Endothelial cell of umbilical vein (primary cell): ENCODE measurements around the gene RABEP2. TPM values are rescaled to one million over a fixed set of nuclear protein-coding genes. Genes with fewer than 3 reads are reported as not detected.

ENCODE experiments used
- BruUV-seq: library from RNA; stranded (reverse); fragments of 400-500 nt; replicated peaks from 2 replicates; lab custom pipeline; 2021; lab: Mats Ljungman, UMichigan
- CTCF ChIA-PET: fragments of 300-600, 350-600 bp; sonication (Branson Sonifier 250); formaldehyde crosslinking; loops from one replicate; lab custom pipeline; 2021; ENCODE audit warnings: antibody characterized with exemption, inconsistent platforms; lab: Charles Lee
- POLR2A ChIA-PET: fragments of 300-600, 350-600 bp; sonication (Branson Sonifier 250); formaldehyde crosslinking; loops from one replicate; lab custom pipeline; 2021; ENCODE audit warnings: antibody characterized with exemption, inconsistent platforms; lab: Charles Lee
- DNase-seq: peaks from one replicate; pipeline ENCODE4 v3.0.0-alpha.2; 2011; ENCODE audit warnings: low read depth, low spot score
- FAIRE-seq: peaks from 2 replicates; lab custom pipeline; 2011; peaks lifted over from hg19 to GRCh38; lab: Jason Lieb, UNC
- H2AFZ ChIP-seq: 2 replicates; pipeline ENCODE4 v1.6.0; 2012; ENCODE audit warnings: low read depth, low read length, control low read depth, inconsistent platforms
- H3K27ac ChIP-seq: 2 replicates; pipeline ENCODE4 v1.5.1; 2011; ENCODE audit warnings: low read depth, mild to moderate bottlenecking, control low read depth, low read length, moderate library complexity; ENCODE audit not compliant: insufficient read depth
- H3K27me3 ChIP-seq, 2 experiments: 2 replicates each; pipeline versions ENCODE4 v1.6.0 to v1.6.1; 2011; ENCODE audit warnings: low read length in 2 of 2, mixed read lengths in 1 of 2; ENCODE audit not compliant: control insufficient read depth in 2 of 2, insufficient read depth in 2 of 2
- H3K36me3 ChIP-seq, 2 experiments: 2 replicates in 1 of 2; 3 replicates in 1 of 2; pipeline ENCODE4 v1.5.1; 2011; ENCODE audit warnings: low read length in 2 of 2, mild to moderate bottlenecking in 1 of 2, moderate library complexity in 1 of 2; ENCODE audit not compliant: control insufficient read depth in 2 of 2, insufficient read depth in 2 of 2; ENCODE audit errors: extremely low read depth in 1 of 2
- H3K4me1 ChIP-seq: 3 replicates; pipeline ENCODE4 v1.5.1; 2011; ENCODE audit warnings: mild to moderate bottlenecking, low read length; ENCODE audit not compliant: control insufficient read depth, insufficient read depth; ENCODE audit errors: extremely low read depth
- H3K4me2 ChIP-seq: 2 replicates; pipeline ENCODE4 v1.6.1; 2011; ENCODE audit warnings: low read length, control low read depth, mixed read lengths; ENCODE audit not compliant: insufficient read depth
- H3K4me3 ChIP-seq, 3 experiments: fragments of 200-600 bp in 1 of 3; sonication (generic), shearing (Covaris generic) in 1 of 3; replicated peaks in 1 of 3; 2 replicates each; pipeline ENCODE4 v1.5.1; 2011 to 2016; ENCODE audit warnings: control low read depth in 3 of 3, low read length in 3 of 3, mild to moderate bottlenecking in 2 of 3, inconsistent platforms in 1 of 3, low read depth in 1 of 3, moderate library complexity in 1 of 3; ENCODE audit not compliant: insufficient read depth in 1 of 3
- H3K79me2 ChIP-seq: 2 replicates; pipeline ENCODE4 v1.6.0; 2012; ENCODE audit warnings: low read length, inconsistent platforms; ENCODE audit not compliant: control insufficient read depth, insufficient read depth
- H3K9ac ChIP-seq: replicated peaks from 2 replicates; pipeline ENCODE3; 2011; ENCODE audit warnings: low read length, control low read depth; ENCODE audit not compliant: insufficient read depth; ENCODE audit errors: extremely low read depth
- H3K9me1 ChIP-seq: replicated peaks from 3 replicates; pipeline ENCODE4 v1.6.0; 2011; ENCODE audit warnings: mild to moderate bottlenecking, low read length; ENCODE audit not compliant: control insufficient read depth, insufficient read depth; ENCODE audit errors: extremely low read depth
- H3K9me3 ChIP-seq: replicated peaks from 2 replicates; pipeline ENCODE4 v1.5.1; 2012; ENCODE audit warnings: low read length, inconsistent platforms; ENCODE audit not compliant: control insufficient read depth, insufficient read depth
- H4K20me1 ChIP-seq: replicated peaks from 2 replicates; pipeline ENCODE3; 2011; ENCODE audit warnings: mild to moderate bottlenecking, low read length; ENCODE audit not compliant: control insufficient read depth, insufficient read depth; ENCODE audit errors: extremely low read depth
- CTCF ChIP-seq, 2 donors: IDR thresholded peaks; 1 replicate in 1 of 2; 2 replicates in 1 of 2; pipeline ENCODE4 v1.5.1; 2011; ENCODE audit warnings: low read length in 2 of 2, mild to moderate bottlenecking in 2 of 2, moderate library complexity in 2 of 2, control low read depth in 1 of 2, inconsistent platforms in 1 of 2, low read depth in 1 of 2; ENCODE audit not compliant: insufficient read depth in 1 of 2; ENCODE audit errors: extremely low read depth in 1 of 2
- EZH2 ChIP-seq: IDR thresholded peaks from 2 replicates; pipeline ENCODE4 v1.6.1; 2012; ENCODE audit warnings: borderline replicate concordance, low read depth, mild to moderate bottlenecking, moderate library complexity, low read length, inconsistent platforms; ENCODE audit not compliant: severe bottlenecking
- FOS ChIP-seq: IDR thresholded peaks from 2 replicates; pipeline ENCODE4 v1.6.1; 2011; ENCODE audit warnings: mild to moderate bottlenecking, low read length, moderate library complexity, borderline replicate concordance; ENCODE audit not compliant: insufficient read depth
- GATA2 ChIP-seq: IDR thresholded peaks from 2 replicates; pipeline ENCODE4 v1.7.0; 2011; ENCODE audit warnings: low read depth, mild to moderate bottlenecking, moderate library complexity, mixed read lengths, low read length; ENCODE audit not compliant: insufficient read length, insufficient read depth
- JUN ChIP-seq: IDR thresholded peaks from 2 replicates; pipeline ENCODE4 v1.6.1; 2011; ENCODE audit warnings: borderline replicate concordance, low read depth; ENCODE audit not compliant: insufficient read length, insufficient read depth
- MAX ChIP-seq: IDR thresholded peaks from 2 replicates; pipeline ENCODE4 v1.6.1; 2011; ENCODE audit not compliant: insufficient read depth, insufficient read length
- MYC ChIP-seq: IDR thresholded peaks from one replicate; pipeline ENCODE4 v1.6.1; 2011; ENCODE audit warnings: mild to moderate bottlenecking, low read depth, low read length
- POLR2A ChIP-seq: IDR thresholded peaks from 2 replicates; pipeline ENCODE4 v1.6.1; 2012; ENCODE audit warnings: low read depth, mild to moderate bottlenecking, control low read depth, low read length
- POLR2AphosphoS5 ChIP-seq: IDR thresholded peaks from 2 replicates; pipeline ENCODE4 v1.6.1; 2012; ENCODE audit warnings: low read depth, mild to moderate bottlenecking, control low read depth, low read length, moderate library complexity; ENCODE audit not compliant: insufficient read depth
- dilution Hi-C: fragments of 300-500 bp; cut with MboI; formaldehyde crosslinking; loops from one replicate; pipeline ENCODE4 v1.15.0; 2019; ENCODE audit warnings: low sequenced_read_pairs; ENCODE audit not compliant: extremely low pct_ligation_motif_present
- intact Hi-C: fragments of 100-400 bp; cut with micrococcal nuclease; formaldehyde crosslinking; loops from one replicate; pipeline ENCODE4 v1.10.0; 2022
- polyA plus RNA-seq, 4 experiments: library from polyadenylated mRNA; depleted of rRNA in 3 of 4; stranded (reverse) in 3 of 4; unstranded in 1 of 4; fragments of >200 nt; gene quantifications; 2 replicates each; pipeline versions ENCODE4 v1.2.1 to v1.2.3, GENCODE V29; 2011 to 2012; ENCODE audit warnings: missing spikeins in 1 of 4
- total RNA-seq: library from RNA; stranded (reverse); gene quantifications from 2 replicates; pipeline ENCODE4 v1.2.3, GENCODE V29; 2021

RABEP2 gene
- total and polyA plus RNA-seq, 2 donors (not counting 3 experiments of a cell fraction or from before 2014, with no cell fraction given) = 25.9 to 37.4 TPM

DNA sequence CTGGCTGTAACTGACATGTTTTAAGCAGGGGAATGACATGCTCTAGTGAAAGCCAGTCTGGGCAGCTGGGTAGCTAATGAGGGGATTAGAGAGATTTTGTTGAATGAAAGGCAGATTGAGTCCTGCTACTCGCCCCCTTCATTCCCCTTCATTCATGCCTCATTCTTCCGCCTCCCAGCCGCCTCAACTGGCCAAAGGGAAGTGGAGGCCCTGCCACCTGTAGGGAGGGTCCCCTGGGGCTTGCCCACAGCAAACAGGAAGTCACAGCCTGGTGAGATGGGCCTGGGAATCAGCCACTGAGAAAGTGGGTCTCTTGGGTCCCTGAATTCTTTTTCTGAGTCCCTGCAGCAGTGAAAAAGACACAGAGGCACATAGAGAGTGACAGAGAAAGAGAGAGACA lies 5.6 kb upstream of the RABEP2 start:
- intact Hi-C loops (no loop called here), dilution Hi-C loops (no loop called here)
- H3K4me3 ChIP-seq = no peak overlapping the region
- no peak overlapping the region for H2AFZ ChIP-seq
- DNase-seq = no peak
- FAIRE-seq = no peak
- BruUV-seq = no TSS peak
- no peak overlapping the region for H3K9ac ChIP-seq
- H3K36me3 ChIP-seq = no peaks in the 10 kb centered on the region
- CTCF ChIA-PET = interaction anchor here (1.6 kb wide), 1 partner anchor 14 kb away, joined by 8 read pairs; no protein-coding TSS in a partner anchor
- no peaks in the 10 kb centered on the region for H4K20me1 ChIP-seq
- no peaks in the 10 kb centered on the region for H3K27me3 ChIP-seq
- H3K4me2 ChIP-seq = no peak overlapping the region
- H3K79me2 ChIP-seq = no peaks in the 10 kb centered on the region
- H3K4me1 ChIP-seq = no peaks in the 10 kb centered on the region
- no peak for TF ChIP-seq CTCF (IDR thresholded peaks at IDR 0.05; ENCODE audit: extremely low read depth in 1 of 2, insufficient read depth in 1 of 2, low read depth in 1 of 2, low read length in 2 of 2)
- TF ChIP-seq EZH2 = no peak
- no peak for TF ChIP-seq MAX
- no peak for TF ChIP-seq MYC
- TF ChIP-seq POLR2A = no peak
- TF ChIP-seq JUN = no peak
- no peak for TF ChIP-seq POLR2AphosphoS5
- TF ChIP-seq FOS = no peak
- no peak for TF ChIP-seq GATA2
- H3K27ac ChIP-seq = no peak overlapping the region
- POLR2A ChIA-PET = no interaction called here
- H3K9me3 ChIP-seq = no peaks in the 10 kb centered on the region
- H3K9me1 ChIP-seq = no peaks in the 10 kb centered on the region
